ENCODE measurements around the gene AGAP5.

The AGAP5 gene

GRCh38 chr10:73628405-73628804 is 69.5 kb downstream of the AGAP5 start:
- DNase-seq (ENCODE audit: insufficient read length, low spot score) = no peak
- FAIRE-seq = no peak
- TF ChIP-seq POLR2A (IDR thresholded peaks at IDR 0.05; ENCODE audit: low read depth, low read length) = no peak

- FAIRE-seq (no peak), DNase-seq (ENCODE audit: insufficient read length, low spot score) (no peak)
- TF ChIP-seq POLR2A (IDR thresholded peaks at IDR 0.05; ENCODE audit: low read depth, low read length) = no peak
Measured at GRCh38 chr10:73627300-73627699, 70.6 kb downstream of the AGAP5 start.

DNA sequence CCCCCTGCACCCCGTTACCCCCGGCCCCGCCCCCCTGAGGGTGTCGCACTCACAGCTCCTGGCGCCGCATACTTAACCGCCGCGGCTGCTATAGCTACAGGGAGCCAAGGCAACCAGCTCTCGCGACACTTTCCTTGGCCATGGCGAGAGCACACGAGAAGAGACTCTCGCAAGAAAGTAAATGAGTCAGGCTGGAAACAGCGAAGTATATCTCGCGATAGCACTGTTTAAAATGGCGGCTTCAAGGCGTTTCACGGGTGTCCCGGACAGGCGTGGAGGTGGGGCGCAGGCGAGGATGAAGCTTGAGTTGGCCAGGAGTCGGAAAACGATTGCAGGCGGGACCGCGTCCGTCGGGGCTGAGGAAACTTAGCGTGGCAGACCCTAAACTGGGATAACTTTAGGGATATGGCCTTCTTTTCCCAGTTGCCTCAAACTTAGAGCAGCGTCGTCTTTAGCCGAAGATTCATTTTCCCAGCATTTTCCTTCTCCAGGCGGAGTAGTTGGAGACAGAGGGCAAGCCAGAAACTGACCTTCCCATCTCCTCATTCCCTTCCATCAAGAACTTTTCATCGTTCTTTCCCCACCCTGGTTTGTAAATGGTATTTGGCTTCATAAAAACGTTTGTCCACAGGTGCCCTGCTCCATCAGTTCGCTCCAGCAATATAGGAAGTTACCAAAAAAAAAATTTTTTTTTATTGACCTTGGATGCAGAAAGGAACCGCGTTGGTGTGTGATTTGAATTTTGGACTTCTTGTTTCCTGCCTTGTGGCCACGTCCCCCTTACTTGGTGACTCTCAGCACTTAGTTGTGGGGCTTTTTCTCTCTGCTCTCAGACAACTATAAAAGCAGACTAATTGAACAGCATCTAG is 71.8 kb downstream of the AGAP5 start:
- peak; percentile 70 for TF ChIP-seq POLR2A (IDR thresholded peaks at IDR 0.05; ENCODE audit: low read depth, low read length)
- FAIRE-seq (peak; percentile 97), DNase-seq (ENCODE audit: insufficient read length, low spot score) (peak; percentile 98)

DNA sequence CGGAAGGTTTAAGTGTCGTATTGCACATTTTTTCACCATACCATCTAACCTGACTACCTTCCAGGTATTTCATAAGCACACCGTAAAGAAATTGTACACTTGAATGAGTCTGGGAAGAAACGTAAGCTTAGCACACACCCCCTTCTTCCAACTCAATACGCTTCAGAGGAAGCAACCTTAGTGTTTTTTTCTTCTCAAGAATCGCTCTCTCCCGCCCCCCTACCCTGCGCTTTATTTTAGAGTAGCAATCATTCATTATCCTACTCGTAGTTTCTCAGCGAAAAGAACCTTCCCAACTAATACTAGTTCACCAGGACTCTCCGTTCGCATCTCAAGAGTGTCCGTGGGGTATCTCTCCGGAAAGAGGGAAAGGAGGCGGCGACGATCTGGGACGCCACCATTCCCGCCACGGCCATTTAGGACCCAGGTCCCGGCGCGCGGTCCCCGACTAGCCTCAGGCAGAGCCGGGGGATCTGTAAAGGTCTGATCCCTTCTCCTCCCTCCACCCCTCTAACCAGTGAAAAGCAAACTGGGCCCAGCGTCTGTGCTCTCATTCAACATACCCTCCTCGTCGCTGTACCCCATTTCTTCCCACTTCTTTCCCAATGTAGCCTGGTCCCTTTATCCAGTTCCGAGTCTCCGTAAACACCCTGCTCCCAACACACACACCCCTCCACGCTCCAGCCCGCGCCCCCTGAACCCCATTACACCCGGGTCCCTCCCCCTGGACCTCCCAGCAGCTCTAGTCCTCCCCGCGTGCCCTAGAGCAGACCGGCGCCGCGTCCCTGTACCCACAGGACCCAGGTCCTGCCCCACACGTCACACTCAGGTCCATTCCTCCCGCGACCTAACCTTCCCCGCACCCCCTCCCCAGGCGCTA is 72.7 kb downstream of the AGAP5 start:
- 0 out of 2 replicates have a peak, but pooled peaks have one; percentile 10 for TF ChIP-seq POLR2A (IDR thresholded peaks at IDR 0.05; ENCODE audit: low read depth, low read length)
- DNase-seq (ENCODE audit: insufficient read length, low spot score) = peak; percentile 65
- FAIRE-seq = no peak

Measured in H54 (cell line).